K562 (cell line): ENCODE measurements around the gene SNX1. TPM values are rescaled to one million over a fixed set of nuclear protein-coding genes. Genes with fewer than 3 reads are reported as not detected.

ENCODE experiments used
- ATAC-seq: fragments of 200-7000 bp; cut with Tn5 transposase; 3 replicates; pipeline ENCODE4 v1.9.1; 2020; ENCODE audit warnings: moderate library complexity
- BruUV-seq: library from RNA; stranded (reverse); fragments of 400-500 nt; replicated peaks from 2 replicates; lab custom pipeline; 2021; lab: Mats Ljungman, UMichigan
- CTCF ChIA-PET: fragments of 300-600 bp; formaldehyde crosslinking; extraction: SDS; loops from one replicate; lab custom pipeline; 2021; ENCODE audit warnings: low intra/inter-chr PET ratio; lab: Yijun Ruan, JAX
- POLR2A ChIA-PET: fragments of 300-600, 350-650 bp; sonication (Branson Sonifier 250); formaldehyde crosslinking; extraction: SDS; loops from one replicate; lab custom pipeline; 2021; ENCODE audit warnings: antibody characterized with exemption, inconsistent platforms; lab: Yijun Ruan, JAX
- DNase-seq, 4 experiments: peaks; one replicate each; pipeline versions ENCODE4 v3.0.0 to v3.0.0-alpha.2; 2011 to 2018; ENCODE audit warnings: low spot score in 3 of 4, mixed read lengths in 3 of 4; ENCODE audit errors: extremely low read depth in 1 of 4
- FAIRE-seq: peaks from 2 replicates; lab custom pipeline; 2011; peaks lifted over from hg19 to GRCh38; lab: Jason Lieb, UNC
- H2AFZ ChIP-seq: 2 replicates; pipeline ENCODE4 v1.6.0; 2011; ENCODE audit warnings: low read depth, low read length, control low read depth, inconsistent platforms
- H3K27ac ChIP-seq: fragments of 200-600 bp; 3 replicates; pipeline ENCODE4 v1.8.0; 2011; ENCODE audit warnings: low read depth, mild to moderate bottlenecking, control low read depth, inconsistent platforms, low read length, moderate library complexity, mixed read lengths; ENCODE audit errors: extremely low read depth
- H3K27me3 ChIP-seq, 2 experiments: fragments of 300-600 bp in 1 of 2; 2 replicates in 1 of 2; 3 replicates in 1 of 2; pipeline versions ENCODE4 v1.6.0 to v1.8.0; 2011; ENCODE audit warnings: inconsistent platforms in 2 of 2, low read length in 2 of 2, mild to moderate bottlenecking in 1 of 2, mixed read lengths in 1 of 2, moderate library complexity in 1 of 2; ENCODE audit not compliant: control insufficient read depth in 2 of 2, insufficient read depth in 2 of 2
- H3K36me3 ChIP-seq: fragments of 300-600 bp; 3 replicates; pipeline ENCODE4 v1.8.0; 2011; ENCODE audit warnings: mild to moderate bottlenecking, low read length, inconsistent platforms; ENCODE audit not compliant: control insufficient read depth, insufficient read depth
- H3K4me1 ChIP-seq, 2 experiments: fragments of 200-600 bp in 1 of 2; replicated peaks in 1 of 2; 2 replicates in 1 of 2; 3 replicates in 1 of 2; pipeline versions ENCODE4 v1.5.1 to v1.8.0; 2011; ENCODE audit warnings: inconsistent platforms in 2 of 2, low read length in 2 of 2, mild to moderate bottlenecking in 1 of 2, mixed read lengths in 1 of 2, moderate library complexity in 1 of 2; ENCODE audit not compliant: control insufficient read depth in 2 of 2, insufficient read depth in 2 of 2
- H3K4me2 ChIP-seq: 2 replicates; pipeline ENCODE4 v1.6.1; 2011; ENCODE audit warnings: low read length, control low read depth, inconsistent platforms, mixed read lengths; ENCODE audit not compliant: insufficient read depth
- H3K4me3 ChIP-seq: fragments of 200-600 bp; sonication (generic), shearing (Covaris generic); 2 replicates; pipeline ENCODE4 v1.5.1; 2016; ENCODE audit warnings: control low read depth, inconsistent platforms
- H3K79me2 ChIP-seq: fragments of 200-600 bp; 3 replicates; pipeline ENCODE4 v1.8.0; 2011; ENCODE audit warnings: low read length, inconsistent platforms; ENCODE audit not compliant: control insufficient read depth, insufficient read depth
- H3K9ac ChIP-seq, 2 experiments: 2 replicates each; pipeline versions ENCODE4 v1.6.0 to v1.6.1; 2011; ENCODE audit warnings: low read depth in 2 of 2, low read length in 2 of 2, control low read depth in 1 of 2, inconsistent platforms in 1 of 2, mild to moderate bottlenecking in 1 of 2, mixed read lengths in 1 of 2; ENCODE audit not compliant: insufficient read depth in 1 of 2
- H3K9me1 ChIP-seq: one replicate; pipeline ENCODE4 v1.6.0; 2011; ENCODE audit warnings: inconsistent platforms, mild to moderate bottlenecking, low read length, moderate library complexity; ENCODE audit not compliant: control insufficient read depth, insufficient read depth
- H3K9me3 ChIP-seq: replicated peaks from 2 replicates; pipeline ENCODE4 v1.5.1; 2011; ENCODE audit warnings: low read depth, low read length, inconsistent platforms; ENCODE audit not compliant: control insufficient read depth, insufficient read depth
- H4K20me1 ChIP-seq: replicated peaks from 2 replicates; pipeline ENCODE4 v1.6.1; 2011; ENCODE audit warnings: low read length, inconsistent platforms, mixed read lengths; ENCODE audit not compliant: control insufficient read depth, insufficient read depth
- BMI1 ChIP-seq: fragments of 150-350 bp; IDR thresholded peaks from 2 replicates; pipeline ENCODE4 v1.6.1; 2014; ENCODE audit warnings: low read length
- CBX2 ChIP-seq: fragments of 200-600 bp; sonication (generic); IDR thresholded peaks from one replicate; pipeline ENCODE4 v1.6.1; 2012; ENCODE audit warnings: mild to moderate bottlenecking, low read length, inconsistent platforms; ENCODE audit not compliant: insufficient read depth, poor library complexity, severe bottlenecking
- ESRRA ChIP-seq: fragments of 450-650 bp; IDR thresholded peaks from 2 replicates; pipeline ENCODE4 v1.6.1; 2014; ENCODE audit warnings: low read depth, mild to moderate bottlenecking, moderate library complexity, borderline replicate concordance
- GATA2 ChIP-seq: sonication (generic); formaldehyde crosslinking; IDR thresholded peaks from 2 replicates; pipeline ENCODE4 v1.4.0; 2020; ENCODE audit warnings: mild to moderate bottlenecking, missing genetic modification reagents
- HCFC1 ChIP-seq: IDR thresholded peaks from 2 replicates; pipeline ENCODE4 v1.6.1; 2012; ENCODE audit warnings: low read depth, low read length, improper control_type of control experiment
- HDAC1 ChIP-seq, 2 experiments: fragments of 450-650 bp; IDR thresholded peaks; 2 replicates each; pipeline ENCODE4 v1.6.1; 2016 to 2017; ENCODE audit warnings: inconsistent platforms in 1 of 2, mild to moderate bottlenecking in 1 of 2, moderate library complexity in 1 of 2
- PBX2 ChIP-seq, 2 experiments: IDR thresholded peaks in 1 of 2; conservative IDR thresholded peaks in 1 of 2; 2 replicates each; pipeline ENCODE4 v1.6.1; 2016; ENCODE audit warnings: low read depth in 2 of 2, mild to moderate bottlenecking in 1 of 2, missing compliant biosample characterization in 1 of 2, missing genetic modification characterization in 1 of 2, moderate library complexity in 1 of 2
- RBFOX2 ChIP-seq: fragments of 200-400 bp; formaldehyde crosslinking; IDR thresholded peaks from 2 replicates; pipeline ENCODE4 v1.6.1; 2017; ENCODE audit warnings: low read depth, mild to moderate bottlenecking, low read length, moderate library complexity
- RCOR1 ChIP-seq, 2 experiments: IDR thresholded peaks; 2 replicates each; pipeline ENCODE4 v1.6.1; 2012; ENCODE audit warnings: low read depth in 2 of 2, low read length in 2 of 2, borderline replicate concordance in 1 of 2, improper control_type of control experiment in 1 of 2
- THRB ChIP-seq: fragments of 450-650 bp; formaldehyde crosslinking; conservative IDR thresholded peaks from 2 replicates; pipeline ENCODE4 v1.4.0; 2022; ENCODE audit warnings: mild to moderate bottlenecking, missing genetic modification characterization
- ZBTB2 ChIP-seq: fragments of 450-650 bp; IDR thresholded peaks from 2 replicates; pipeline ENCODE4 v1.6.1; 2016; ENCODE audit warnings: antibody characterized with exemption
- ZBTB7A ChIP-seq: IDR thresholded peaks from 2 replicates; pipeline ENCODE4 v1.6.1; 2011; ENCODE audit warnings: low read depth, mild to moderate bottlenecking, low read length, moderate library complexity, borderline replicate concordance; ENCODE audit not compliant: control insufficient read depth
- WGBS: fragments of 100-300 bp; shearing (Covaris generic); methylation state at CpG from one replicate; pipeline ENCODE4 v1.1.6; 2016; ENCODE audit warnings: low coverage, mixed read lengths; ENCODE audit not compliant: insufficient coverage; ENCODE audit errors: missing lambda C conversion rate; 5-methylcytosine and 5-hydroxymethylcytosine counted together
- in situ Hi-C: fragments of 300-500 bp; cut with MboI; formaldehyde crosslinking; loops from 4 replicates; pipeline ENCODE4 v1.15.0; 2018; ENCODE audit warnings: inconsistent platforms, mixed read lengths
- intact Hi-C: fragments of 100-400 bp; cut with micrococcal nuclease; formaldehyde crosslinking; loops from 2 replicates; pipeline ENCODE4 v1.14.2; 2022
- polyA plus RNA-seq, 8 experiments: library from polyadenylated mRNA; depleted of rRNA in 4 of 8; stranded (reverse) in 5 of 8; unstranded in 3 of 8; fragments of >200 nt; fragmentation: Nextera tagmentation in 2 of 8; fragmentation: Illumina TruSeq in 1 of 8; extraction: Ambion mirVana in 2 of 8; extraction: Trizol in 1 of 8; gene quantifications; 2 replicates each; pipeline versions ENCODE4 v1.2.1 to v1.2.3, GENCODE V29; 2011 to 2014; ENCODE audit warnings: inconsistent platforms in 1 of 8, missing spikeins in 1 of 8
- total RNA-seq, 7 experiments: library from RNA; depleted of rRNA in 6 of 7; stranded (reverse); fragments of >200 nt in 6 of 7; fragmentation: Illumina TruSeq in 2 of 7; extraction: Trizol in 2 of 7; gene quantifications; 2 replicates each; pipeline versions ENCODE4 v1.2.1 to v1.2.3, GENCODE V29; 2011 to 2021; ENCODE audit warnings: low replicate concordance in 1 of 7

Gene SNX1
- total and polyA plus RNA-seq, 9 of the 15 experiments (the other 6 are each of a cell fraction or from before 2014, with no cell fraction given), result 11.0 to 105 (median 59.9) TPM

GRCh38 chr15:64146885-64147681, 51.3 kb downstream of the SNX1 start:
- 52% methylated on average over 25 of the region's 26 CpGs for WGBS
- Histone ChIP-seq H3K79me2 (no peaks in the 10 kb centered on the region), H3K27ac (peak overlapping the region; percentile 64), H2AFZ (peak overlapping the region; percentile 66), H3K9me3 (no peaks in the 10 kb centered on the region), H3K9ac (peak overlapping the region; percentile 59 to 88), H4K20me1 (0 out of 2 replicates have a peak, but pooled peaks cover 8% of the 10 kb centered on the region), H3K4me2 (peak overlapping the region; percentile 73), H3K36me3 (peaks cover 20% of the 10 kb centered on the region), H3K27me3 (no peaks in the 10 kb centered on the region), H3K4me1 (peaks cover 50 to 78% of the 10 kb centered on the region in 2 experiments), H3K9me1 (peaks cover 4% of the 10 kb centered on the region), H3K4me3 (0 out of 2 replicates have a peak overlapping the region, but pooled peaks have one; percentile 7)
- peak; percentile 95 for FAIRE-seq
- ATAC-seq, result peak; percentile 64
- ChIA-PET POLR2A (interaction anchor here (0.5 to 6.1 kb wide), 7 partner anchors 10 to 522 kb away, joined by 3 to 34 read pairs (median 3); partner anchors contain the start of genes CIAO2A and PPIB), CTCF (no interaction called here)
- in situ Hi-C loops, result no loop called here
- intact Hi-C loops, result no loop called here
- peak; percentile 69 to 92 (median 82) for DNase-seq
- BruUV-seq, result no TSS peak
- TF ChIP-seq ZBTB7A (peak; percentile 78), CBX2 (no peak), ZBTB2 (peak; percentile 70; the same call in 1 of the 2 replicates), GATA2 (CRISPR knock-in tag) (peak; percentile 67), RBFOX2 (peak; percentile 49), HDAC1 (IDR thresholded peaks at IDR 0.05) (peak in 1 of 2 experiments; percentile 51; a peak in 1 of 4 replicates), RCOR1 (IDR thresholded peaks at IDR 0.05; ENCODE audit: borderline replicate concordance in 1 of 2, low read depth in 2 of 2, low read length in 2 of 2) (peak in 1 of 2 experiments; percentile 74; a peak in 1 of 4 replicates), HCFC1 (no peak), PBX2 (CRISPR knock-in tag; IDR thresholded peaks at IDR 0.05; ENCODE audit: low read depth) (no peak), PBX2 (tag; conservative IDR thresholded peaks at IDR 0.05; ENCODE audit: low read depth) (0 out of 2 replicates have a peak, but pooled peaks have one; percentile 17), BMI1 (no peak), ESRRA (0 out of 2 replicates have a peak, but pooled peaks have one; percentile 42), THRB (CRISPR knock-in tag) (no peak)
